ENCODE measurements around the gene KLHDC3.
A peak's percentile ranks its signal among the peaks of the same experiment; 100 is the strongest.
"Not testable (repeated sequence)": the region's sequence is repeated elsewhere in the genome, so short reads cannot be mapped to it uniquely, and the experiment has no call there.

The KLHDC3 gene

DNA sequence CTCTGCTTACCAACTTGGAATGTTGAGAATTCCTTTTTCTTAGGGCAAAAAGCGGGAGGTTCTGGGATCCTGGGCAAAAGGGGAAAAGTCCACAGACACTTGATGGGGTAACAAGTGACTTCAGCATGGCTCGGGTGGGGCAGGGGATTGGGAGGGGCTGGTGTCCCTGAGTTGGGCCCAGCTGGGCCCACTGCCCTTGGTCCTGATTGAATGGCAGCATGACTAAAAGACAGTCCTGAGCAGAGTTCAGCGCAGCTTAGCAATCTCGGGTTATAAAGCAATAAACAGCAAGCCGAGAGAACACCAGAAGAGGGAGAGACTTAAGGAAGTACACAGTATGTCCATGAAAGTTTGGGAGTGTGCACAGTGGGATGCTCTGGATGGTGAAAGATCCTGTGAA, 24.1 kb upstream of the KLHDC3 start:
- no peak overlapping the region for H3K27ac ChIP-seq
- TF ChIP-seq CTCF (IDR thresholded peaks at IDR 0.05) (no peak), ZFX (IDR thresholded peaks at IDR 0.05; ENCODE audit: borderline replicate concordance) (no peak)

DNA sequence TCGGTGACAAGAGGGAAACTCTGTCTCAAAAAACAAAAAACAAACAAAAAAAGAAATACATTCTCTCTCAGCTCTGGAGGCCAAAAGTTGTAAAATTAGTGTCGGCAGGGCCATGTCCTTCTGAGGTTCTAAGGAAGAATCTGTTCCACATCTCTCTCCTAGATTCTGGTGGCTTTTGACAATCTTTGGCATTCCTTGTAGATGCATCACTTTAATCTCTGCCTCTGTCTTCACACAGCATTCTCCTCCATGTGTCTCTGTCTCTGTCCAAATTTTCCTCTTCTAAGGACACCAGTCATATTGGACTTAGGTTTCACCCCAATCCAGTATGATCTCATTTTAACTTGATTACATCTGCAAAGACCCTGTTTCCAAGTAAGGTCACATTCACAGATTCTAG, 20.6 kb upstream of the KLHDC3 start:
- H3K27ac ChIP-seq = no peak overlapping the region
- TF ChIP-seq ZFX (IDR thresholded peaks at IDR 0.05; ENCODE audit: borderline replicate concordance) (no peak), CTCF (IDR thresholded peaks at IDR 0.05) (no peak)

- peak overlapping the region; percentile 53 for H3K27ac ChIP-seq
Measured at GRCh38 chr6:42996513-42996912, 17.5 kb upstream of the KLHDC3 start.

GRCh38 chr6:42998205-42998604, 15.8 kb upstream of the KLHDC3 start:
- not testable (repeated sequence) for H3K27ac ChIP-seq

More at GRCh38 chr6:42996513-42996912, 17.5 kb upstream of the KLHDC3 start:
- TF ChIP-seq ZFX (IDR thresholded peaks at IDR 0.05; ENCODE audit: borderline replicate concordance) (no peak), CTCF (IDR thresholded peaks at IDR 0.05) (peak; percentile 35)

- TF ChIP-seq ZFX (IDR thresholded peaks at IDR 0.05; ENCODE audit: borderline replicate concordance) (no peak), CTCF (IDR thresholded peaks at IDR 0.05) (no peak)
Measured at GRCh38 chr6:43001843-43002242, 12.2 kb upstream of the KLHDC3 start.

DNA sequence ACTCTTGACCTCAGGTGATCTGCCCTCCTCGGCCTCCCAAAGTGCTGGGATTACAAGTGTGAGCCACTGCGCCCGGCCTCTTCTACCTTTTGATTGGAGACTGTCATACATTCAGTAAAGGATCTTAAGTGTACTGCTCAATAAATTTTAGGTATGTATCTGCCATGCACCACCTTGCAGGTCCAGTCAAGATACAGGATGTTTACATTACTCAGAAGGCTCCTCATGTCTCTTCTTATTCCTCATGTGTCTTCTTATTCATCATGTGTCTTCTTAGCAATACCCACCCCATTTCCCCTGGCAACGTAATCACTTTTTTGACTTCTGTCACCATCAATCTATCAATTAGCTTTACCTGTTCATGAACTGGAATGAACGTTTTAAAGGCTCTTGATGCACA, 8.2 kb upstream of the KLHDC3 start:
- H3K27ac ChIP-seq = no peak overlapping the region
- TF ChIP-seq CTCF (IDR thresholded peaks at IDR 0.05) (no peak), ZFX (IDR thresholded peaks at IDR 0.05; ENCODE audit: borderline replicate concordance) (no peak)

More at GRCh38 chr6:43001843-43002242, 12.2 kb upstream of the KLHDC3 start:
- H3K27ac ChIP-seq = no peak overlapping the region

DNA sequence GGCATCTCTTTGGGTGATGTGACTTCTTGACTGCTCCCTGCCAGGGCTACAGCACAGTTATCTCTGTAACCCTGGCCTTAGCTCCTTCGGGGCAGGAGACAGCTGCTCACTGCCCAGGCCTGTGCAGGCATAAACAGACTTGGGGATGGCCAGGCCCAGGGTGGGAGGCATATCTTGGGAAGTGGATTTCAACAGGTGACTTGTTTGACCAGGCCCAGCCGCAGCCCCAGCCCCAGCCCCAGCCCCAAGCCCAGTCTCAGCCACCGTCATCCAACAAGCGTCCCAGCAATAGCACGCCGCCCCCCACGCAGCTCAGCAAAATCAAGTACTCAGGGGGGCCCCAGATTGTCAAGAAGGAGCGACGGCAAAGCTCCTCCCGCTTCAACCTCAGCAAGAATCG, 7.8 kb upstream of the KLHDC3 start:
- TF ChIP-seq CTCF (IDR thresholded peaks at IDR 0.05) = no peak
- no peak for TF ChIP-seq ZFX (IDR thresholded peaks at IDR 0.05; ENCODE audit: borderline replicate concordance)
- H3K27ac ChIP-seq = no peak overlapping the region

GRCh38 chr6:43007126-43007525, 6.9 kb upstream of the KLHDC3 start:
- H3K27ac ChIP-seq = no peak overlapping the region
- no peak for TF ChIP-seq CTCF (IDR thresholded peaks at IDR 0.05)
- TF ChIP-seq ZFX (IDR thresholded peaks at IDR 0.05; ENCODE audit: borderline replicate concordance) = no peak
